IMR-90 (cell line): ENCODE measurements around the gene ATP6V1E1.
"Not testable (repeated sequence)": the region's sequence is repeated elsewhere in the genome, so short reads cannot be mapped to it uniquely, and the experiment has no call there.

ENCODE experiments used
- CTCF ChIP-seq: conservative IDR thresholded peaks from 2 replicates; pipeline ENCODE4 v1.5.1; 2012; ENCODE audit warnings: mild to moderate bottlenecking, low read depth, low read length, improper control_type of control experiment
- RAD21 ChIP-seq: IDR thresholded peaks from 2 replicates; pipeline ENCODE4 v1.6.1; 2012; ENCODE audit warnings: low read length, improper control_type of control experiment

DNA sequence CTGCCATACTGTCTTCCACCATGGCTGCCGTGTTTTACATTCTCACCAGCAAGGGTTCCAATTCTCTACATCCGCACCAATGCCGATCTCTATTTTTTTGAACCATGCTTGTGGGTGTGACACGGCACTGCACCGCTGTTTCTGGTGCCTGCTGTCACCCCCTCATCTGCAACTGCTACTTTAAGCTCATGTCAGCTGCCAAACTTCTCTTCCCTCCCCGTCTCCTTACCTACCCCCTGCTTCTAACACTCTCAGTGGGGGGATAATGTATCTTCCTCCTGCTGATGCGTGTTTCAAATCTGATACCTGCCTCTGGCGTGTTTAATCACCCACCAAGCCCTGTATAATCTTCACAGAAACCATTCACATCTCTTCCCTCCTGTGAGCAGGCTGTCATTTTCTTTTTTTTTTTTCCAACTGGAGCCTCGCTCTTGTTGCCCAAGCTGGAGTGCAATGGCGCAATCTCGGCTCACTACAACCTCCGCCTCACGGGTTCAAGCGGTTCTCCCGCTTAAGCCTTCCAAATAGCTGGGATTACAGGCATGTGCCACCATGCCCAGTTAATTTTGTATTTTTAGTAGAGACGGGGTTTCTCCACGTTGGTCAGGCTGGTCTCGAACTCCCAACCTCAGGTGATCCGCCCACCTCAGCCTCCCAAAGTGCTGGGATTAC, 62.4 kb downstream of the ATP6V1E1 start:
- not testable (repeated sequence) for TF ChIP-seq CTCF, RAD21
